HG03378 (cell line): ENCODE results near the gene FARS2.

Experiments
- ATAC-seq: cut with Tn5 transposase; IDR thresholded peaks from one replicate; pipeline ENCODE4 v1.9.1; 2021; ENCODE audit warnings: mild to moderate bottlenecking, moderate library complexity; ENCODE audit not compliant: unreplicated experiment

Gene FARS2

DNA sequence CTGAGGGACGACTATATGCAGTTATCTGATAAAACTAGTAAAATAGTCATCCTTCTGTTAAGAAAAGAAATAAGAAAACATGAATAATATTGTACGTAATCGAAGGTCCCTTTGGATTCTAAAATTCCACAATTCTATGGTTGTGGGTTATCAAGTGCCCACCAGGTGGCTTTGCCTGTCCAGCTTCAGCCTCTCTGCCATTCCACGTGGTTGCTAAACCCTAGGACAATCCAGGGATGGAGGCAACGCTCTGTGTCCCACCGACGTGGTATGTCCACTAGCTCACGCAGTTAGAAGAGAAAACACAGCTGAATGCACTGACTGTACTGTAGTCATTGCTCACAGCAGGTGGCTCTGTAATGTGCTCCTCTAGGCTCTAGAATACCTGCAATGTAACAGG is 349.3 kb downstream of the FARS2 start:
- no peak for ATAC-seq

DNA sequence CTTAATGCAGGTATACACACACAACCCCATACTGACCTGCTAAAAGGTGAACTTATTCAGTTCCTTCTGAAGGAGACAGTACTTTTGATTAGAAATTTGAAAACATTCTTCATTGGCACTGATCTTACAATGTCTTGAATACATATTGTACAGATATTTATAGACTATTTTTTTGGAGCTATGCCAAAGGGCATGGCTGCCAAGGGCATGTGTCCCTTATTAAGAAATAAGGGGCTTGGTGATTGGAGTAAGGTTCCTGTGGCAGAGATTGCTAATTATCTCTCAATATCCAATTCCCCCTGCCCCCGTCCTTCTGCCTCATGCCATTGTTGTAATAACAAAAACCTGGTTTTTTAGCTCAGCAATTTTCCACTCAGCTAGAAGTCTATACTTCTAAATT is 355.9 kb downstream of the FARS2 start:
- no peak for ATAC-seq

DNA sequence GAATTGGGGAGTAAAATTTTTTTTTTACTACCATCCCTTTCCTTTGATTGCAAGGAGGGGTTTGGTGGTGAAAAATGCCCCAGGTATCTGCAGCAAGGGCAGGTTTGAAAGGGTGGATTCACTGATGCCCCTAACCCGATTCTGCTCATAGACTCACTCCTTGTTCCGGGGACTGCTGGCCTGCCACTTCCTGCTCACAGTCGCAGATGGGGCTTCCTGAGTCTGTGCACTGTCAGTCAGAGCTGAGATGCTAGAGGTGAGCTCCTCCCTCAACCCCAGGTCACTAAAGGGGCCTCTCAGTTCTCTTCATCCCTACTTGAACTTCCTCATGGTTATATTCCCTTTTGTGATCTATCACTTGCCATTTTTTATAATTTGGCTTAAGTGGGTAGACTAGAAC is 357.9 kb downstream of the FARS2 start:
- ATAC-seq: peak; percentile 55

DNA sequence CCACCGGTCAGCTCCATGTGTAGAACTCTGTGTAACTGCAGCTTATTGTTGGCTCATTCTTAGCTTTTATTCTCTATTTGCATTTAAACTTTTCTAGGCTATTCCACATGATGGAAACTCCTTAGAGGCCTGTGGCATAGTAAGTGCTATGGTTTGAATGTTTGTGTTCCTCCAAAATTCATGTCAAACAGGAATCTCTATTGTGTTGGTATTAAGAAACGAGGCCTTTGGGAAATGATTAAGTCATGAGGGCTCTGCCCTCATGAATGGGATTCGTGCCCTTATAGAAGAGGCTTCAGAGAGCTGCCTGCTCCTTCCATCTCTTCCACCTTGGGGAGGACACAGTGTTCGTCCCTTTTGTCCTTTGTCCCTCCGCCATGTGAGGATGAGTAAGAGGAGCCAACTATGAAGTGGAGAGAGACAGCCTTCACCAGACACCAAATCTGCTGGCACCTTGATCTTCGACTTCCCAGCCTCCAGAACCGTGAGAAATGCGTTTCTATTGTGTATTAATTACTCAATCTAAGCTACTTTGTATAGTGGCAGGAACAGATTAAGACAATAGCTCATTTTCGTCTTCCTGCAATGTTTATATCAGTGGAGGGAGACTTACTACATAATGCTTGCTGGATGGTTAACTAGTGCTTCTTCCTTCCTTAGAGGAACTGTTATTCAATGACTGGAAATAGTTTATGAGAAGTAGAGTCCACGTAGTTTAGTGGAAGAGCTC is 361.1 kb downstream of the FARS2 start:
- ATAC-seq: no peak

DNA sequence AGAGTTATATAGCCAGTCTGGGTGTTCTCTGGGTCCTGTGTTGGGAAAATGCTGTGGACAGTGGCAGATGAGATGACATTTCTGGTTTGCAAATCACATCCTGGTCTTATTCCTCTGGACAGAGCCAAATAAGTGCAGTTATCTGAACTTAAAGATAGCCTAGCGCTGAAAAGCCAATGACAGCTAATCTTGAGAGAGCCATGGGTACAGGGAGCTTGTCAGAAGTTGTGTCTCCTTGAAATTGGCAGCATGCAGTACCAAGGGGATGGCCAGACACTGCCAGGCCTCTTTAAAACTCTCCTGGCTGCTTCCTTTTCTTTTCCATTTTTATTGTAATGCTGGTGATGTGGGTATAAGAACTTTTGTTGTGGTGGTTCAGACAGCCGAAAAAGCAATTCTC is 362.5 kb downstream of the FARS2 start:
- no peak for ATAC-seq

DNA sequence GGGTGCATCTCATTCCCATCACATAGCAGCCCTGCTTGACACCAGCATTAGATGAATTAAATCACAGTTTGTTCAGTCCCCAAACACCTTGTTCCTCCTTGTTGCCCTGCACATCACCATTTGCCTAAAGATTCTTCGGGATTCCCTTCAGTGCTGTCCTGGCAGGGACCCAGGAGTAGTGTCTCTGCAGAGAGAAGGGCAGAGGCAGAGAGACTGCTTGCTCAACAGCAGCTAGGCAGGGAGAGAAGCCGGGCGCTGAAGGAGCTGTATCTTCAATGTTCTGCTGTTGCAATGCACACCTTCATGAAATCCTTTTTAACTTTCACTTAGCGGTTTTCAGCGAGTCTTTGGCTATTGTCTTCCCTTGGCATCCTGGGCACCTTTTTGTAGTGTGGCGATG is 362.9 kb downstream of the FARS2 start:
- ATAC-seq: no peak

DNA sequence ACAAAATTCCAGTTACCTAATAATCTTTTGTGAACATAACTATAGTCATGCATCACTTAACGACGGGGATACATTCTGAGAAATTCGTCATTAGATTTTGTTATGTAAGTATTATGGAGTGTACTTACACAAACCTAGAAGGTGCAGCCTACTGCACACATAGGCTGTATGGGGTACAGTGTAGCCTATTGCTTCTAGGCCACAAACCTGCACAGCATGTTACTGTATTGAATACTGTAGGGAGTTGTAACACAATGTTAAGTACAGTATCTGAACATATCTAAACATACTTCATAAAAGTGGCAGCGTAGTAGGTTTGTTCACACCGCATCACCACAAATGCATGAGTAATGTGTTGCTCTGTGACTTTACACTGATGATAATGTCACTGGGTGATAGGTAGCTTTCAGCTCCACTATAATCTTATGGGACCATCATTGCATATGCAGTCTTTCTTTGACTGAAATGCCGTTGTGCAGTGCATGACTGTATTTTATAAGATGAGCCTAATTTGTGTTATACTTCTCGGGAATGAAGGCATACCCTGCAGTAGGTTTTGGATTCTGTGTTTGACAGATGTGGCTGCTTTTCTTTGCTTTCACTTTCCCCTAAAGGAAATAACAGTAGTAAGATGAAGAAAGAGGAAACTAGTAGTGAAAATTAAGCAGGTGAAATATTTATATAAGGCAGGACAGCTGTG is 365.6 kb downstream of the FARS2 start:
- ATAC-seq: peak; percentile 69

DNA sequence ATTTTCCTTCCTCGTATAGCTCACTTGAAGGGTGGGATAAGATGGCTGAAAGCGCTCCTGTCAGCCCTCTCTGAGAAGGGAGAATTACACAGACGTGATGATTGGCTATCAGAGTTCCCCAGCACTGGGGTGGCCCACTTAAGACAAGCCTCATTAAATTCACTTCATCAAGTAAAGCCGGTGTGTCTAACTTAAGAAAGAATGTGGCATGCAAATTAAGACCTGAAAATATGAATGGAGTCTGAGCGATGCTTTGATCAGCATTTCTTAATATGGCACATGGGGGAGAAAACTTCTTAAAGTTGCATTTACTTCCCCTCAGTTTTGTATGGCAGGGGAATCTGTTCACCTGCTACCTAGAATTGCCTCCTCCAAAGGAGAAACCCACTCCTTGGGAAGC is 369.3 kb downstream of the FARS2 start:
- no peak for ATAC-seq

DNA sequence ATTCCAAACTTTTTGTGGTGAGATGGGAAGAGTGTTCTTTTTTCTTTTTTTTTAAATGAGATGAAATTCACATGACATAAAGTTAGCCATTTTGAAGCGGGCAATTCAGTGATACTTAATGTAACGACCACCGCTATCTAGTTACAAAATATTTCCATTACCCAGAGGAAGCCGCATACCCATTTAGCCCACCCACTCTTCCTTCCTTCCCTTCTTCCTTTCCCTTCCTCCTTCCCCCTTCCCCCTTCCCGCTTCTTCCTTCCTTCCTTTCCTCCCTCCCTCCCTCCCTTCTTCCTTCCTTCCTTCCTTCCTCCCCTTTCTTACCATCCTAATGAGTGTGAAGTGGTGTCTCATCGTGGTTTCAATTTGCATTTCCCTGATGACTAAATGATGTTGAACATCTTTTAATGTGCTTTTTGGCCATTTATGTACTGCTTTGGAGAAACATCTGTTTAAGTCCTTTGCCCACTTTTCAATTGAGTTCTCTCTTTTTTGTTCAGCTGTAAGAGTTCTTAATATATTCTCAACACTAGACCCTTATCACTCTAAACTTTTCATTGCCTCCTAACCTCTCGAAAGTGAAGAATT is 371.1 kb downstream of the FARS2 start:
- ATAC-seq: no peak

DNA sequence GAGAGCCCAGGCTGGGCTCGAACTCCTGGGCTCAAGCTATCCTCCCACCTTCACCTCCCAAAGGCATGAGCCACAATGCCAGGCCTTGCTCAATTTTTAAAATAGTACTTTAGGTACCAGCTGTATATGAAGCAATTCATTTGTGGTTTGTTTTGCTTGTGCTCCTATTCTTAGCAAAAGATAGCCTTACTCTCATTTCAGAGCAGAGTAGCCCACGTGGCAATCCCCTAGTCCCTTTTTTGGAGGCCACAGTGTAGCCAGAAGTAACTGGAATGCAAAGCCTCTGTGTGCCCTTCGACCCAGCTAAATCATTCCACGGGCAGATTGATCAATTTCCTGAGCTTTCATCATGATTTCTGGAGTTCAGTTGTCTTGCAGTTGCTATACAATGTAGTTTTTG is 373.2 kb downstream of the FARS2 start:
- no peak for ATAC-seq

DNA sequence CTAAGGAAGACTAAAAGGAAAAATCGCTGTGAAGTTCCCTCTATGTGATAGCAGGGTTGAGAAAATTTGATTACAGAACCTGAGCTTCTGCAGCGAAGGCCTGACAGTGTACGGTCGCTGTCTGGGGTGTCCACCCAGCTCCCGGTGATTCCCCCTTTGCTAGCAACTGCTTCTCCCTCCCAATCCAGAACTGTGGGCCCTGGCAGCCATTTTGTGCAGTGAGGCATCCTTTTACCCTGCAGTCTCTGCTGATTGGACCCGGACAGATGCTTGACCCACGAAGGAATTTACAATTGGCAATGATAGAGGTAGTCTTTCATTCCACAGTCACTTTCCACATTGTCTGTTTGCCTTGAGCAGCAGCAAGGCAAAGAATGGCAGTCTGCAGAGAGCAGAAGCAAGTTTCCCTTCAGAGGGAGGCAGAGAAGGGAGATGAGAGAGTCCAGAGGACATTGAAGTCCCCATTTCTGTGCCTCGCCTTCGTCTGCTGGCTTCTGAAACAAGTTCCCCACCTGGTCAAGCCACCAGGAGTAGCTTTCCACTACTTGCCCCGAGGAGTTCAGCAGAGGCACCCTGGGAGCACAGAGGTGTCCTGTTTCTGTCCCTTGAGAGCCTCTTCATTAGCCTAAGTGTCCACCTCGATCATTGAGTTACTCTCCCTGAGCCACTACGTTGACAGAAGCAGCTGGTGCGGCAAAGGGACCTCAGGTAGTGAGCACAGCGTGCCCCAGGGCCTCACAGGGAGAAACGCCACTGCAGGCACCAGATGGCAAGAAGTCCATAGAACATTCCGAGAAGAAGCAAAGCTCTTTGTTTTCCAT is 375.1 kb downstream of the FARS2 start:
- ATAC-seq: no peak

DNA sequence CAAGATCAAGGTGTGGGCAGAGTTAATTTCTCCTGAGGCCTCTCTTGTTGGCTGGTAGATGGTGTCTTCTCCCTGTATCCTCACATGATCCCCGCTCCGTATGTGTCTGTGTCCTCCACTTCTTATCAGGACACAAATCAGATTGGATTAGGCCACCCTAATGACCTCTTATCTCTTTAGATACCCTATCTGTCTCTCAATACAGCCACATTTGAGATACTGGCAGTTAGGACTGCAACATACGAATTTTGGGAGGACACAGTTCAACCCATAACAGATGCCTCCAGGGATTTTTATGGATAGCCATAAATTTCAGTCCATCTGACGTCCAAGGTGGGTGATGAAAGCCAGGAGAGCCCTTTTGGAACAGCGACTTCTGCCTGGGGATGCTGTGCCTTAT is 376.4 kb downstream of the FARS2 start:
- no peak for ATAC-seq

DNA sequence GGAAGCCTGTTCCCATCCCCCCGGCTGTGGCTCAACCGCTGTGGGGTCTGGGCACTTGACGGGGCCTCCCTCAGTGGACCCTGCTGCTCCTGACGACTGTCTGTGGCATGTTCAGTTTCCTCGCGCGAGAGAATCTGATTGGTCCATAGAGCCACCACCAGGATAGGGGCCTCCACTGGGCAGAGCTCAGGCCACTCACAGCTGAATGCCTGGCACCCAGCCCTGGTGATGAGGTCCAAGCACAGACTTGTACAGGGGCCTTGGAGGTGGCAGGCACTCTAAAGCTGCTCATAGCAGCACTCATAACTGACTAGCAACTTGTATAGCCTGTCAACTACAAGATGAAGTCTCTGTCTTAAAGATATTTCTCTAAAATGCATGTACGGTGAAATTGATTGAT is 377.4 kb downstream of the FARS2 start:
- ATAC-seq: no peak

DNA sequence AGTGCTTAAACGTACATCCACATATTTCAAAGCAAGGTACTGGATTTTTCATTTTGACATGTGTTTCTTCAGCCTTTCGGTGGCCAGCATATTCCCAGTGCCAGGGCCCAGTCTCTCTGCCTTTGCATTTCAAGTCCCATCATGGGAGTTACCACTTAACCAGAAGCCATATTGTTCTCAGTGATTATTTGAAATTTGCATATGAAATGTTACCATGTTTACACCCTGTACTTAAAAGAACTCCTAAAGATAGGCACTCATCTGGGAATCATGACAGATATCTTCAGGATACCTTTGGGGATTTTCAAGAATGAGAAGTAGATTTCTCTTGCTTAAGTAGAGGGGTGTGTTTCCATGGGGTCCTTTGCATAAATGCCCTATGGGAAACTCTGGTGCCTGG is 377.9 kb downstream of the FARS2 start:
- ATAC-seq: no peak

DNA sequence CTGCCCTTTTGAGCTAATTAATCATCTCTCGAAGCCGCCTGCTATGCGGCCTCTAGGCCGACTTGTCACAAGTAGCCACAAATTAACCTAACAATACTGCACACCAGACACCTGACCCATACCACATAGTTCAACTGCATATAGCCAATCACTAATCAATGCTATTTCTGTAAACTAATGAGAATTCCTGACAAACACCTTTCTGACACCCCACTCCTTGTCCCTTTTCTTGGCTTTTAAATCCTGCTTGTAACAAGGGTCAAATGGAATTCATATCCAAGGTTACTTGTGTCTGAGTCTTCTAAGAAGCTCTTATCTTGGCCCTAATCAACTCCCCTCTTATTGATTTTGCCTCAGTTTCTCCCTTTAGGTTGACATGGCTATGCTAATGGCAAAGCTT is 379.3 kb downstream of the FARS2 start:
- ATAC-seq: no peak

DNA sequence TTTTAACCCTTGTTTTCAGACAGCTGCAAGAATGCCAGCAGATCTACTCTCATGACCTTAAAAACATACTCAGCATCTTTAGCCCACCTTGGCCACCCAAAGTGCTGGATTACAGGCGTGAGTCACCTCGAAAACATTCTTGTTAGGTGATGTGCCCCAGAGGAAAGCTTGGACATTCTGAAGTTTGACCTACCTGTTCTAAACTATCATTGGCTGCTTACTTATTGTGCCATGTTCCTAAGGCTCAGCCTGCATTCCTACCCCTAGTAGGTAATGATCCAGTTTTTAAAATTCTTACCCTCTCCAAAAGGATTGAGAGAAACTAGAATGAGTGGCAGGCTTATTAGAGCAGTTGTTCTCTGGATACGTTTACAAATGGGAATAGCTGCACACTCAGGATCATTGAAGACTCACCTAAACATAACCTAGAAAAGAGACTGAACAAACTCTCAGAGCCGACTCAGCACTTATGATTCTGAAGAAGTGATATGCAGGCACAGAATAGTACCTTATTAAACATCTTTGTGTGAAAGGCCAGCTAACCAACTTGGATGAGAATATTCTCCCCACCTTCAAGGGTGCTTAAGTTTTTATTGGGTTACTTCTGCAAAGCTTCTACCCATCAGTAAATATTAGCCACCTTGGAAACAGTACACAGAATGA is 383.3 kb downstream of the FARS2 start:
- no peak for ATAC-seq

DNA sequence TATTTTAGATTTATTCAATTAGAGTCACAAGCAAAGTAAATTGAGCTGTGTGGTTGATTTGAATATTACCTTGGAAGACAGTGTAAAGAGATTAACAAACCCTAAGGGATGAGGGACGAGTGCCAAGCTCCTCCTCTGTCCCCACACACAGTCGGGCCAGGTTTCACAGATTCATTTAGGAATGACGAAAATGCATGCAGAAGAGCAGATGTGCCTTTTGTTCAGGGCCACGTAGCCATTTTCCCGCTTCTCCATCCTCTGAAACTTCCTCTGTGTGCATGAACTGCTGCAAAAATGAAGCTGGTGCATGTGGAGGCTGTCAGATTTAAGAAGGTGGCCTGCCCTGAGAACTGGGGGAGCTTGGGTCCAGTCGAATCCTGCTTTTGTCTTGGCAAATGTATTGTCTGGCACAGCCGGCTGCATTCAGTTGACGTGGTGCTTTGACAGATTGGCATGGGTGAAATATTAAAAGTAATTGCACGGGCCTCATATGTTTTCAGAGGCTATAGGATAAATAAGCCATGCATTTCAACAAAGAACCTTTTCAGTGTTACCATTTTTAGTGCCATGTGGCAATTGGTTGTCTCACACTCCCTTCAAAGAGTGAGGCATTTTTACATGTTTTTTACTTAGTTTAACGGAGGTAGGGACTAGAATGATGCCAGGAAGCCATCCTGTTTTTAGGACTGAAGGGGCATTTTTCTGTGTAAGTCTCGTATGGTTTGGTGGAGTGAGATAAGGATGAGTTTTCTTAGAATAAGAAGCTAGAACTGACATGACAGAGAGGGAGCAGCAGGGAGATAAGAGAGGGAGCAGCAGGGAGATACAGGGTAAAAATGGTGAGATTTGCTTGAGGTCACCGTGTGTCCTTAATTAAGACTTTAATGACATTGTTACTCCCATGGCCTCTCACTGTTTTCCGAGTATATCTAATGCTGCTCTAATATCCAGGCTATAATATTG is 384.3 kb downstream of the FARS2 start:
- no peak for ATAC-seq

DNA sequence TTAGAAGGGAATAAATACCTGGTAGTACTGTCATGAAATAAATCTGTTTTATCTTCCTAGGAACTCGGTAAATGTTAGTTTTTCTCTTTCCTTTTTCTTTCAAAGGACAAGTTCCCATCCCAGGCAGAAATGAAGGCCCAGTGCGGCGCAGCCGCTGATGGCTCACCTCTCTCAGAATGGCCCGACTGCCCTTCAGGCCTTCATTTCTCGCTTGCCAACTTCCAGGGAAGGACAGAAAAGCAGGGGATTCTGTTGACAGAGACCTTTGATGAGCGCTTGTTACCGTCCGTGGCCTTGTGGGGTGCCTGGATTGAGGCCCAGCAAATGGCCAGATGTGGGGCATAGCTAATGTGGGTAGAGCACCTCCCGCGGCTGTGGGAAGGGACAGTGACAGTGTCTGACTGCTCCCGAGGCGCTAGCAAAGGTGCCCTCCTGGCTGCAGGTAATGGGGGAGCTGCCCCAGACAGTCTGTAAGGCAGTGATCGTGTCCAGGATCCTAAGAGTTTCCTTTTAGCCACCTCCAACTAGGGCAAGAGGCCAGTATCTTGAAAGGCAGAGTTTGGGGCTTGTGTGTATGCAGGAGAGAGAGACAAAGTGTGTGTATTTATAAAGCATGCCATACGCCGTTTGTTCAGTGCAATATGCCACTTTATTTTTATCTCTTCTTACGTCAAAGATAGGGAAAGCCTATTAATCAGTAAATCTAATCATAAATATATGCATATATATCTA is 391.3 kb downstream of the FARS2 start:
- ATAC-seq: no peak

DNA sequence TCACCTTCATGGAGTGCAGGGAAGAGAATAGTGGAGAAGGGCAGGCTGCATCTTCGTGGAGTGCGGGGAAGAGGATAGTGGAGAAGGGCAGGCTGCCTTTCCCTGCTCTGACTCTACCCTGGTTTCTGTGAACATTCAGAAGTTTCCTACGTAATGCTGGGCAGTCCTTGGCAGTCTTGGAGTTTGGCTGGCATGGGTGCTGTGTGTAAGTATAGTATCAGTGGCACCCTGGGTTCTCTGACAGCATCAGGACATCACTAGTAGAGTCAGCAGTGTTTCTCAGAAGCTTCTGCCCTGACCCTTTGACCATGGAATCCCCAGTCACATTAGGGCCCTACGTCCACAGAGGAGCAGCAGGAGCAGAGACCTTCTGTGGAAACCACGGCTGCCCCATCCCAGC is 392.5 kb downstream of the FARS2 start:
- no peak for ATAC-seq
